CD4-positive, alpha-beta T cell (primary cell): ENCODE measurements around the gene GIT1. TPM values are rescaled to one million over a fixed set of nuclear protein-coding genes. Genes with fewer than 3 reads are reported as not detected.
A peak's percentile ranks its signal among the peaks of the same experiment; 100 is the strongest.

Experiments used
- ATAC-seq: fragments of 200-7000 bp; cut with Tn5 transposase; one replicate; pipeline ENCODE4 v1.10.0; 2022; ENCODE audit warnings: mild to moderate bottlenecking; ENCODE audit not compliant: poor library complexity
- CTCF ChIA-PET: fragments of 350-600 bp; sonication (Branson Sonifier 250); formaldehyde crosslinking; loops from one replicate; lab custom pipeline; 2021; ENCODE audit warnings: antibody characterized with exemption, inconsistent platforms; lab: Charles Lee
- POLR2A ChIA-PET: fragments of 350-600 bp; sonication (Branson Sonifier 250); formaldehyde crosslinking; loops from one replicate; lab custom pipeline; 2021; ENCODE audit warnings: antibody characterized with exemption, inconsistent platforms; lab: Charles Lee
- DNase-seq, 14 experiments: peaks; one replicate each; pipeline ENCODE4 v3.0.0-alpha.2; 2013 to 2020; ENCODE audit warnings: mixed read lengths in 2 of 14
- H3K27ac ChIP-seq, 2 donors: one replicate each; pipeline versions ENCODE4 v1.5.1 to v1.7.0; 2013; ENCODE audit warnings: low read length in 2 of 2, low read depth in 1 of 2, mild to moderate bottlenecking in 1 of 2
- H3K27me3 ChIP-seq, 2 experiments: 1 replicate in 1 of 2; 2 replicates in 1 of 2; pipeline versions ENCODE4 v1.6.1 to v1.7.0; 2013; ENCODE audit warnings: low read length in 2 of 2, control low read depth in 1 of 2, mild to moderate bottlenecking in 1 of 2, moderate library complexity in 1 of 2; ENCODE audit not compliant: insufficient read depth in 2 of 2, control insufficient read depth in 1 of 2
- H3K36me3 ChIP-seq: one replicate; pipeline ENCODE4 v1.6.1; 2013; ENCODE audit warnings: low read length, control low read depth; ENCODE audit not compliant: insufficient read depth
- H3K4me1 ChIP-seq: one replicate; pipeline ENCODE4 v1.6.1; 2013; ENCODE audit warnings: low read length, control low read depth; ENCODE audit not compliant: insufficient read depth
- H3K4me3 ChIP-seq: one replicate; pipeline ENCODE4 v1.5.1; 2013; ENCODE audit warnings: mild to moderate bottlenecking, low read length, moderate library complexity
- H3K9me3 ChIP-seq, 2 experiments: 1 replicate in 1 of 2; 2 replicates in 1 of 2; pipeline versions ENCODE4 v1.6.1 to v1.7.0; 2013; ENCODE audit warnings: low read length in 2 of 2, mild to moderate bottlenecking in 2 of 2, control low read depth in 1 of 2, moderate library complexity in 1 of 2; ENCODE audit not compliant: control insufficient read depth in 1 of 2, insufficient read depth in 1 of 2
- H3K27ac Mint-ChIP-seq: one replicate; pipeline ENCODE4 v1.8.0; 2020; ENCODE audit warnings: mixed read lengths
- H3K27me3 Mint-ChIP-seq: one replicate; pipeline ENCODE4 v1.8.0; 2021; ENCODE audit warnings: mixed read lengths
- H3K36me3 Mint-ChIP-seq: one replicate; pipeline ENCODE4 v1.8.0; 2021; ENCODE audit warnings: low read depth, mixed read lengths
- H3K4me1 Mint-ChIP-seq: one replicate; pipeline ENCODE4 v1.8.0; 2021; ENCODE audit warnings: low read depth, mixed read lengths
- H3K4me3 Mint-ChIP-seq: one replicate; pipeline ENCODE4 v1.8.0; 2020; ENCODE audit warnings: mild to moderate bottlenecking, mixed read lengths
- H3K9me3 Mint-ChIP-seq: one replicate; pipeline ENCODE4 v1.8.0; 2020; ENCODE audit warnings: mixed read lengths
- CTCF ChIP-seq: fragments of 200-600 bp; IDR thresholded peaks from one replicate; pipeline ENCODE4 v1.8.0; 2022; ENCODE audit warnings: antibody characterized with exemption, mild to moderate bottlenecking
- intact Hi-C, 2 experiments: fragments of 100-400 bp; cut with DNase I in 1 of 2; cut with micrococcal nuclease in 1 of 2; formaldehyde crosslinking; loops; one replicate each; pipeline versions ENCODE4 v1.15.1 to v1.9.0; 2023 to 2025; cut with DNase I, micrococcal nuclease
- total RNA-seq, 174 experiments: library from RNA in 2 of 174; stranded (reverse) in 2 of 174; gene quantifications; one replicate each; pipeline ENCODE4 v1.2.3 and lab custom pipeline; 2021 to 2026

Gene GIT1
- total RNA-seq, 2 experiments from 2014 or later, result 35.8 to 36.7 TPM

- peak overlapping the region; percentile 67 for H3K4me3 ChIP-seq
- intact Hi-C loops, result loop anchor here in 1 of 2 experiments (1.0 kb wide), 1 partner anchor 12 kb away; no protein-coding TSS in a partner anchor
- peak overlapping the region; percentile 92 for H3K4me3 Mint-ChIP-seq
- no peaks in the 10 kb centered on the region for H3K27me3 Mint-ChIP-seq
- peaks cover 67% of the 10 kb centered on the region for H3K4me1 ChIP-seq
- H3K36me3 ChIP-seq, result no peaks in the 10 kb centered on the region
- H3K27me3 ChIP-seq, result no peaks in the 10 kb centered on the region
- ATAC-seq (peak; percentile 22), DNase-seq (peak; percentile 55 to 86 (median 71))
- peak overlapping the region; percentile 18 for H3K27ac Mint-ChIP-seq
- H3K9me3 Mint-ChIP-seq, result no peaks in the 10 kb centered on the region
- peaks cover 50% of the 10 kb centered on the region for H3K4me1 Mint-ChIP-seq
- TF ChIP-seq CTCF, result peak; percentile 94
- POLR2A ChIA-PET, result interaction anchor here (1.0 to 3.2 kb wide), 9 partner anchors 11 to 338 kb away, joined by 3 to 29 read pairs (median 4); partner anchors contain the start of genes ABHD15 and SSH2
- H3K27ac ChIP-seq, result no peak overlapping the region
- CTCF ChIA-PET, result interaction anchor here (0.6 to 4.9 kb wide), 13 partner anchors 8 to 114 kb away, joined by 3 to 96 read pairs (median 5); partner anchors contain the start of genes ABHD15, CORO6 and TP53I13
- H3K9me3 ChIP-seq, result no peaks in the 10 kb centered on the region
- peaks cover 4% of the 10 kb centered on the region for H3K36me3 Mint-ChIP-seq
These were observed 2.5 kb upstream of the GIT1 start for GRCh38 chr17:29591737-29592608.

GRCh38 chr17:29591146-29591736 is 1.8 kb upstream of the GIT1 start:
- H3K4me3 ChIP-seq, result peak overlapping the region; percentile 67
- POLR2A ChIA-PET, result interaction anchor here (1.8 to 3.2 kb wide), 4 partner anchors 10 to 26 kb away, joined by 8 to 29 read pairs (median 21); partner anchors contain the start of gene ABHD15
- DNase-seq, result peak in 4 of 14 experiments; percentile 25 to 61 (median 52)

More at GRCh38 chr17:29591146-29591736, 1.8 kb upstream of the GIT1 start:
- no peak for ATAC-seq
- CTCF ChIA-PET, result interaction anchor here (1.1 to 4.9 kb wide), 8 partner anchors 11 to 114 kb away, joined by 3 to 96 read pairs (median 12); partner anchors contain the start of genes ABHD15 and TP53I13
- H3K9me3 ChIP-seq, result no peaks in the 10 kb centered on the region
- H3K27me3 ChIP-seq, result no peaks in the 10 kb centered on the region
- no peak overlapping the region for H3K27ac Mint-ChIP-seq
- TF ChIP-seq CTCF, result no peak
- peaks cover 4% of the 10 kb centered on the region for H3K36me3 Mint-ChIP-seq
- H3K4me1 ChIP-seq, result peaks cover 74% of the 10 kb centered on the region
- H3K27ac ChIP-seq, result no peak overlapping the region
- peaks cover 57% of the 10 kb centered on the region for H3K4me1 Mint-ChIP-seq
- peak overlapping the region; percentile 92 for H3K4me3 Mint-ChIP-seq
- H3K27me3 Mint-ChIP-seq, result no peaks in the 10 kb centered on the region
- intact Hi-C loops, result loop anchor here in 1 of 2 experiments (1.0 kb wide), 1 partner anchor 11 kb away; no protein-coding TSS in a partner anchor
- H3K9me3 Mint-ChIP-seq, result no peaks in the 10 kb centered on the region
- no peaks in the 10 kb centered on the region for H3K36me3 ChIP-seq
